ENCODE results near the gene TRIM28. TPM values are rescaled to one million over a fixed set of nuclear protein-coding genes. Genes with fewer than 3 reads are reported as not detected.

The TRIM28 gene
- polyA plus RNA-seq, 1 donor from 2014 or later = 256 TPM

DNA sequence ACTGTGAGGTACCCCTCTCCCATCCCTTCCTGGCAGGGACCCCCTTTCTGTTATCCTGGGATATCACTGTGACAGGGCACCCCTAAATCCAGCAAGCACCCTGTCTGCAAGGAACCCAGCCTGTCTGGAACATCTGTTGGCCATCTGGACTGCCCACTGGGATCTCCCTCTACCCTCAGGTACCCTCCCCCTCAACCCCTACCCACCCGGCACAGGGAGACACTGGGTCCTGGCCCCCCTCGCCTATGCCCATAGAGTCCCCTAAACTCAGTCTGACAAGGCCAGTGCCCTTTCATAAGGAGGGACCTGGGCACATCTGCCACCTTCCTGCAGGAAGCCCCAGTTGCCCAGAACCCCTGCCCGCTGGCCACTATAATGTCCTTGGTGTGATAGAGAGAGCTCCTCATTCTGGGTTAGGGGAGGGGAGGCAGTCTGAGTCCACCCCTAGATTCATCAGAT, 29.3 kb upstream of the TRIM28 start:
- H3K4me3 ChIP-seq (ENCODE audit: low read length) = peak overlapping the region; percentile 40
- H3K4me2 ChIP-seq (ENCODE audit: low read length) = no peak overlapping the region
- H3K27ac ChIP-seq (ENCODE audit: low read length) = no peak overlapping the region
- no peak overlapping the region for H2AFZ ChIP-seq (ENCODE audit: low read depth, low read length)
- no peaks in the 10 kb centered on the region for H4K20me1 ChIP-seq (ENCODE audit: insufficient read depth)
- H3K36me3 ChIP-seq (ENCODE audit: insufficient read depth, low read length) = no peaks in the 10 kb centered on the region
- H3K9me2 ChIP-seq (ENCODE audit: insufficient read depth, low read length) = no peaks in the 10 kb centered on the region
- H3K9ac ChIP-seq (ENCODE audit: low read length) = peak overlapping the region; percentile 23
- no peaks in the 10 kb centered on the region for H3K27me3 ChIP-seq (ENCODE audit: insufficient read depth, low read depth, low read length)
- H3K9me3 ChIP-seq (ENCODE audit: low read length) = no peaks in the 10 kb centered on the region
- H3K79me2 ChIP-seq (replicated peaks; ENCODE audit: insufficient read depth, low read length) = peaks cover 13% of the 10 kb centered on the region
- TF ChIP-seq POLR2AphosphoS5 (IDR thresholded peaks at IDR 0.05) = no peak
- no peak for TF ChIP-seq RAD21 (conservative IDR thresholded peaks at IDR 0.05)
- TF ChIP-seq MXI1 (conservative IDR thresholded peaks at IDR 0.05; ENCODE audit: poor library complexity, severe bottlenecking) = no peak
- no peak for TF ChIP-seq SMC3 (conservative IDR thresholded peaks at IDR 0.05; ENCODE audit: poor library complexity)
- no peak for TF ChIP-seq EZH2 (IDR thresholded peaks at IDR 0.05; ENCODE audit: borderline replicate concordance, insufficient read depth, low read length, poor library complexity, severe bottlenecking)
- TF ChIP-seq TAF1 (IDR thresholded peaks at IDR 0.05; ENCODE audit: low read depth) = no peak
- TF ChIP-seq, protein P1, sequence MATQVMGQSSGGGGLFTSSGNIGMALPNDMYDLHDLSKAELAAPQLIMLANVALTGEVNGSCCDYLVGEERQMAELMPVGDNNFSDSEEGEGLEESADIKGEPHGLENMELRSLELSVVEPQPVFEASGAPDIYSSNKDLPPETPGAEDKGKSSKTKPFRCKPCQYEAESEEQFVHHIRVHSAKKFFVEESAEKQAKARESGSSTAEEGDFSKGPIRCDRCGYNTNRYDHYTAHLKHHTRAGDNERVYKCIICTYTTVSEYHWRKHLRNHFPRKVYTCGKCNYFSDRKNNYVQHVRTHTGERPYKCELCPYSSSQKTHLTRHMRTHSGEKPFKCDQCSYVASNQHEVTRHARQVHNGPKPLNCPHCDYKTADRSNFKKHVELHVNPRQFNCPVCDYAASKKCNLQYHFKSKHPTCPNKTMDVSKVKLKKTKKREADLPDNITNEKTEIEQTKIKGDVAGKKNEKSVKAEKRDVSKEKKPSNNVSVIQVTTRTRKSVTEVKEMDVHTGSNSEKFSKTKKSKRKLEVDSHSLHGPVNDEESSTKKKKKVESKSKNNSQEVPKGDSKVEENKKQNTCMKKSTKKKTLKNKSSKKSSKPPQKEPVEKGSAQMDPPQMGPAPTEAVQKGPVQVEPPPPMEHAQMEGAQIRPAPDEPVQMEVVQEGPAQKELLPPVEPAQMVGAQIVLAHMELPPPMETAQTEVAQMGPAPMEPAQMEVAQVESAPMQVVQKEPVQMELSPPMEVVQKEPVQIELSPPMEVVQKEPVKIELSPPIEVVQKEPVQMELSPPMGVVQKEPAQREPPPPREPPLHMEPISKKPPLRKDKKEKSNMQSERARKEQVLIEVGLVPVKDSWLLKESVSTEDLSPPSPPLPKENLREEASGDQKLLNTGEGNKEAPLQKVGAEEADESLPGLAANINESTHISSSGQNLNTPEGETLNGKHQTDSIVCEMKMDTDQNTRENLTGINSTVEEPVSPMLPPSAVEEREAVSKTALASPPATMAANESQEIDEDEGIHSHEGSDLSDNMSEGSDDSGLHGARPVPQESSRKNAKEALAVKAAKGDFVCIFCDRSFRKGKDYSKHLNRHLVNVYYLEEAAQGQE (IDR thresholded peaks at IDR 0.05; ENCODE audit: borderline replicate concordance) = no peak
- TF ChIP-seq, protein P2, sequence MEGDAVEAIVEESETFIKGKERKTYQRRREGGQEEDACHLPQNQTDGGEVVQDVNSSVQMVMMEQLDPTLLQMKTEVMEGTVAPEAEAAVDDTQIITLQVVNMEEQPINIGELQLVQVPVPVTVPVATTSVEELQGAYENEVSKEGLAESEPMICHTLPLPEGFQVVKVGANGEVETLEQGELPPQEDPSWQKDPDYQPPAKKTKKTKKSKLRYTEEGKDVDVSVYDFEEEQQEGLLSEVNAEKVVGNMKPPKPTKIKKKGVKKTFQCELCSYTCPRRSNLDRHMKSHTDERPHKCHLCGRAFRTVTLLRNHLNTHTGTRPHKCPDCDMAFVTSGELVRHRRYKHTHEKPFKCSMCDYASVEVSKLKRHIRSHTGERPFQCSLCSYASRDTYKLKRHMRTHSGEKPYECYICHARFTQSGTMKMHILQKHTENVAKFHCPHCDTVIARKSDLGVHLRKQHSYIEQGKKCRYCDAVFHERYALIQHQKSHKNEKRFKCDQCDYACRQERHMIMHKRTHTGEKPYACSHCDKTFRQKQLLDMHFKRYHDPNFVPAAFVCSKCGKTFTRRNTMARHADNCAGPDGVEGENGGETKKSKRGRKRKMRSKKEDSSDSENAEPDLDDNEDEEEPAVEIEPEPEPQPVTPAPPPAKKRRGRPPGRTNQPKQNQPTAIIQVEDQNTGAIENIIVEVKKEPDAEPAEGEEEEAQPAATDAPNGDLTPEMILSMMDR (IDR thresholded peaks at IDR 0.05; ENCODE audit: poor library complexity, severe bottlenecking) = no peak
- TF ChIP-seq EP300 (conservative IDR thresholded peaks at IDR 0.05; ENCODE audit: poor library complexity, severe bottlenecking) = no peak
- peaks cover 7% of the 10 kb centered on the region for H3F3A ChIP-seq (ENCODE audit: insufficient read depth, low read length, poor library complexity, severe bottlenecking)

DNA sequence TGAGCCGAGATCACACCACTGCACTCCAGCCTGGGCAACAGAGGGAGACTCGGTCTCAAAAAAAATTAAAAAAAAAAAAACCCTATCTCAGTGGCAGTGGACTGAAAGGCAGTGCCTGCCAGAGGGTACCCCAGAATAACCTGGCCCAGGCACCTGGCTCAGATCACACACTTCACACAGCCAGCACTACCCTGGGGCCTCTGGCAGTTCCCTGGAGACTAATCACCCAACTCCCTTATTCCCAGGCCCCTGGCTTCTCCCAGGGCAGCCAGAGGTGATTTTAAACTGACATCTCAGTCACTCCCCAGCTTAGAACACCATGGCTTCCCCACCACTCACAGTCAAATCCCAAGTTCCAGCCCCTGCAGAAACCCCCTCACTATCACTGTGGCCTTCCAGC, 28.6 kb upstream of the TRIM28 start:
- no peak overlapping the region for H3K9ac ChIP-seq (ENCODE audit: low read length)
- TF ChIP-seq EZH2 (IDR thresholded peaks at IDR 0.05; ENCODE audit: borderline replicate concordance, insufficient read depth, low read length, poor library complexity, severe bottlenecking) (no peak), EP300 (conservative IDR thresholded peaks at IDR 0.05; ENCODE audit: poor library complexity, severe bottlenecking) (no peak), TAF1 (IDR thresholded peaks at IDR 0.05; ENCODE audit: low read depth) (no peak)
- H3K36me3 ChIP-seq (ENCODE audit: insufficient read depth, low read length) = no peaks in the 10 kb centered on the region
- no peaks in the 10 kb centered on the region for H3K9me3 ChIP-seq (ENCODE audit: low read length)
- H2AFZ ChIP-seq (ENCODE audit: low read depth, low read length) = no peak overlapping the region
- H3K27me3 ChIP-seq (ENCODE audit: insufficient read depth, low read depth, low read length) = no peaks in the 10 kb centered on the region
- H3K27ac ChIP-seq (ENCODE audit: low read length) = no peak overlapping the region
- peaks cover 13% of the 10 kb centered on the region for H3K79me2 ChIP-seq (replicated peaks; ENCODE audit: insufficient read depth, low read length)
- H3K9me2 ChIP-seq (ENCODE audit: insufficient read depth, low read length) = no peaks in the 10 kb centered on the region
- H3K4me3 ChIP-seq (ENCODE audit: low read length) = no peak overlapping the region
- peaks cover 7% of the 10 kb centered on the region for H3F3A ChIP-seq (ENCODE audit: insufficient read depth, low read length, poor library complexity, severe bottlenecking)
- H3K4me2 ChIP-seq (ENCODE audit: low read length) = no peak overlapping the region
- no peaks in the 10 kb centered on the region for H4K20me1 ChIP-seq (ENCODE audit: insufficient read depth)
